ENCODE data around the gene ACTC1.

- TF ChIP-seq CTCF (conservative IDR thresholded peaks at IDR 0.05) (no peak), ZFX (IDR thresholded peaks at IDR 0.05) (no peak)
Measured at GRCh38 chr15:34783991-34784390, 11.4 kb downstream of the ACTC1 start.
